GM21423 (cell line): ENCODE data around the gene TMEM88.
"Not testable (repeated sequence)": the region's sequence is repeated elsewhere in the genome, so short reads cannot be mapped to it uniquely, and the experiment has no call there.

ENCODE experiments used
- ATAC-seq: cut with Tn5 transposase; IDR thresholded peaks from one replicate; pipeline ENCODE4 v1.9.1; 2021; ENCODE audit warnings: mild to moderate bottlenecking, moderate library complexity; ENCODE audit not compliant: unreplicated experiment

The TMEM88 gene, protein sequence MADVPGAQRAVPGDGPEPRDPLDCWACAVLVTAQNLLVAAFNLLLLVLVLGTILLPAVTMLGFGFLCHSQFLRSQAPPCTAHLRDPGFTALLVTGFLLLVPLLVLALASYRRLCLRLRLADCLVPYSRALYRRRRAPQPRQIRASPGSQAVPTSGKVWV

DNA sequence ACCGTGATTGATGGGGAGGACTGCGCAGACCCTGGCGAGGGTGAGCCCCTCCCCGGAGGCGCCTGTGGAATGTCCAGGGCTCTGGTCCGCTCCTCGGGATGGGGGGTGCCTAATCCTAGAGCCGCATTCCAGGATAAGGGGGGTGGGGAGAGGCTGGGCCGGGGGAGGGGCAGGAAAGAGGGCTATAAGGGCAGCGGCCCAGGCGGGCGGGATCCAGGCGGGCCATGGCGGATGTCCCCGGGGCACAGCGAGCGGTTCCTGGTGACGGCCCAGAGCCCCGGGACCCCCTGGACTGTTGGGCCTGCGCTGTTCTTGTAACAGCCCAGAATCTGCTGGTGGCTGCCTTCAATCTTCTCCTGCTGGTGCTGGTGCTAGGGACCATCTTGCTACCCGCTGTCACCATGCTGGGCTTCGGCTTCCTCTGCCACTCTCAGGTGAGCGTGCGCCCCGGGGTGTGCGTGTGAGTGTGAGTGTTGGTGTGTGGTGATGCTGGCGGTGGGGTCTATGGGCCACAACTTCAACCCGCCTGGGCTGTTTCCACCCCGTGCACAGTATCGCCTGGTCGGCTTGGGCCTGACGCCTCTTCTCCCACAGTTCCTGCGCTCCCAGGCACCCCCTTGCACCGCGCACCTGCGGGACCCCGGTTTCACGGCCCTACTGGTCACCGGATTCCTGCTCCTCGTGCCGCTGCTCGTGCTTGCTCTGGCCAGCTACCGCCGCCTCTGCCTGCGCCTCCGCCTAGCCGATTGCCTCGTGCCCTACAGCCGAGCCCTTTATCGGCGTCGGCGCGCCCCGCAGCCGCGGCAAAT lies at the start of gene TMEM88:
Gene TMEM88, plus strand, starts transcription at position 216 of the 809 bp plus-strand sequence. Its CDS starts 9 bp downstream, at position 225.
- ATAC-seq, result no peak

DNA sequence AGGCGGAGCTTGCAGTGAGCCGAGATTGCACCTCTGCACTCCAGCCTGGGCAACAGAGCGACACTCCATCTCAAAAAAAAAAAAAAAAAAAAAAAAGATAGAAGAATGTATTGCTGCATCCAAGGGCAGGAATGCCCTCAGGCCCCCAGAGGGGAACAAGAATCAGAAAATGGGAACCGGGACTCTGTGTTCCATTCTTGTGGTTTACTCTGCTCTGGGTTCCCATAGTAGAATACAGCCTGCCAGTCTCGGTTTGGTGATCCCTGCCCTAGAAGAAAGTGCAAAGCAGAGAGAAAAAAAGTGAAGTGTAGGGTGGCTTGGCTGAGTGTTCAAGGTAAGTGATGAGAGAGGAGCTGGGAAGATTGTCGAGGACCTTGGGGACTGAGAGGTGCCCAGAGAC lies 48.3 kb upstream of the TMEM88 start:
- no peak for ATAC-seq

DNA sequence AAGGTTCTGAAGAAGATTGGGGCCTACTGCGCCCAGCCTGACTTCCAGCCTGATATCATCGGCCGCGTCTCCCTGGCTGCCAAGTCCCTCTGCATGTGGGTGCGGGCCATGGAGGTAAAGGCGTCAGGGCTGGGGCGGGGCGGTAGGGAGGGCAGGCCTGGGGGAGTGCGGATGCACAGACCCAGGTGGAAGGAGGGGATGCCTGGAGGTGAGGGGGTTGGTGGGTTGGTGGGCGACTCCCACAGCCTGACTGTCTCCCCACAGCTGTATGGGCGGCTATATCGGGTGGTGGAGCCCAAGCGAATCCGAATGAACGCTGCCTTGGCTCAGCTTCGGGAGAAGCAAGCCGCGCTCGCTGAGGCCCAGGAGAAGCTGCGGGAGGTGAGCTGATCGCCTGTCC lies 47.7 kb upstream of the TMEM88 start:
- no peak for ATAC-seq

DNA sequence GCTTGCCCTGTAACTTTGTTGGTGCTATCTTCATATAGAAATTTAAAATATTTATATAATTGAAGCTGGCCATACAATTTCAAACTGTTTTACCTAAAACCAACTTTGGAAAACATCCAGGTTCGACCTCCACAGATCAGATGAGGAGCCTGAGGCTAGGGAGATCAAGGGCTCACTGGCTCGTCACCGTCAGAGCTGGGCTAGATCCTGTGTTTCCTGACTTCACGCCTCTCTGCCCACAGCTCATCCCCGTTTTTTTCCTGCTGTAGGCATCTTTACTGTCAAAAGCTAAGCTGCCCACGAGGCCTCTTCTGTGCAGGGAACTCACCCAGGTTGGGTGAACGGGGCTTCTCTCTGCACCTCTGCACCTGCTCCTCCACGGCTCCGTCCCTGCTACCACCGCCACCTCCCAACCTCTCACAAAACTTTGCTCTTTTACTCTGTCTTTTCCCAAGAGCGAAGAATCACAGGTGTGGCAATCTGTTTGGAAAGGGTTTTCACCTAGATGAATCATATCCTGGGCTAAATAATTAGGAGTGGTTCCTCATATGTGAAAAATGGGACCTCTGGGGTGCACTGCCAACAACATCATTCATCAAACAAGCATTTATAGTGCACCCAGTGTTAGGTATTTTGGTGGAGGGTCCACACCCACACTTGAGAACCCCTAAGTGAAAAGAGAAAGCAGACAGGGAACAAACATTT lies 45.6 kb upstream of the TMEM88 start:
- ATAC-seq, result no peak

DNA sequence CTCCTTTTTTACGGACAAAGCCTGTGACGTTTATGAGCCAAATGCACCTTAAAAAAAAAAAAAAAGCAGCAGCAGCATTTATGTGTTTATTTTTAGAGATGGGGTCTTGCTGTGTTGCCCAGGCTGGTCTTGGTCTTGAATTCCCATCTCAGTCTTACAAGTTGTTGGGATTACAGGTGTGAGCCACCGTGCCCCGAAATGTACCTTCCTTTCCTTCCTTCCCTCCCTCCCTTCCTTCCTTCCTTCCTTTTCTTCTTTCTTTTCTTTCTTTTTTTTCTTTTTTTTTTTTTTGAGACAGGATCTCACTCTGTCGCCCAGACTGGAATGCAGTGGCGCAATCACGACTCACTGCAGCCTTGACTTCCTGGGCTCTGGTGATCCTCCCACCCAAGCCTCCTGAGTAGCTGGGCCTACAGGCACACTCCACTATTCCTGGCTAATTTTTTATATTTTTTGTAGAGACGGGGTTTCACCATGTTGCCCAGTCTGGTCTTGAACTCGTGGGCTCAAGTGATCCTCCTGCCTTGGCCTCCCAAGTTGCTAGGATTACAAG lies 45.0 kb upstream of the TMEM88 start:
- ATAC-seq, result not testable (repeated sequence)

DNA sequence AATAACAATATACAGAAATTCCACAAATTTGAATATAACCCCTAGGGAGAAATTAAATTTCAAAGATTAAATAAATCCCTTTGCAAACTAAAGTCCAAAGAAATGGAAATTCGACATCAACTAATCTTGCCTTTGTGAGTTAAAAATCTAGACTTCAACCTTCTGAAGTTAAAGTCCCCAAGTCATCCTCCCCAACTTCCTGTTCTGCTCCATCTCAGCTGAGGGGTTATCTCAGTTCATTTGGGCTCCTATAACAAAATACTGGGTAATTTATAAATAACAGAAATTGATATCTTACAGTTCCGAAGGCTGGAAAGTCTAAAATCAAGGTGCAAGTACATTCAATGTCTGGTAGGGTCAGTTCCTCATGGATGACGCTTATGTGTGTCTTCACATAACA lies 43.6 kb upstream of the TMEM88 start:
- ATAC-seq, result no peak

DNA sequence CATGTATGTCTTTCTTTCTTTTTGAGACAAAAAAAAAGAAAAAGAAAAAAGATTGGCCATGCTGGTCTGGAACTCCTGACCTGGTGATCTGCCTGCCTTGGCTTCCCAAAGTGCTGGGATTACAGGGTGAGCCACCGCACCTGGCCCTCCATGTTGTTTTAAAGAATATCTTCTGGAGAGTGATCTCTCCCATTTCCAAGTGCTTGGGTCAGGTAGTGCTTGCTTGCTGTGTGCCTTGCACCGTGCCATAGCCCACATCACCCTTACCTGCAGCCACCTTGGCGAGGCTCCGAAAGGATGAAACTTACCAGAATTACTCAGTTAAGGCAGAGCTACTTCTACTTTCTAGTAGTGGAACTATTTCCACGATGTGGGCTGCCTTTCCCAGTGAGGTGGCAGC lies 39.9 kb upstream of the TMEM88 start:
- no peak for ATAC-seq

DNA sequence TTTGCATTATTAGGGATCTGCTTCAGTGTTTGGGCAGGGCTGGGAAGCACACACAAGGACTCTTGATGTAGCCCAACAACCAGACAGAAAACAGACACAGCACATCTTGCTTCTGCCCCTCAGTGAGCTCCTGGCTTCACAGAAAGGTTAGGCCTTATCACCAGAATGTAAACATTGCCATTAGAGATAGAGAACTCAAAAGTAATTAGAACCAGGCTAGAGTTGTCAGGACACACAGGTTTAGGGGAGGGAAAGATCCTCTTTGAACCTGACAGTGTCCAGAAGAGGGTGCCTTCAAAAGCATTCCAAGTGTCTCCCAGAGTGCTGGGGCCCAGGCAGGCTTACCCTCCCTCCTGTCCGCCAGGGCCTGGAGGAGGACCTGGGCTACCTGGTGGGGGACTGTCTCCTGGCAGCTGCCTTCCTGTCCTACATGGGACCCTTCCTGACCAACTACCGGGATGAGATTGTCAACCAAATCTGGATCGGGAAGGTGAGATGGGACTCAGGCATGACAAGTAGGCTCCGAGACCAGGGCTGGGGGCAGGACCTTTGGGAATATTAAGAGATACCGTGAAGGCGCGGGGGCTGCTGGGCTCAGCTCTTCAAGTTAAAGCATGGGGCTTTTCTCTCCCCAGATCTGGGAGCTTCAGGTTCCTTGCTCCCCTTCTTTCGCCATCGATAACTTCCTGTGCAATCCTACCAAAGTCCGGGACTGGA lies 37.8 kb upstream of the TMEM88 start:
- no peak for ATAC-seq

DNA sequence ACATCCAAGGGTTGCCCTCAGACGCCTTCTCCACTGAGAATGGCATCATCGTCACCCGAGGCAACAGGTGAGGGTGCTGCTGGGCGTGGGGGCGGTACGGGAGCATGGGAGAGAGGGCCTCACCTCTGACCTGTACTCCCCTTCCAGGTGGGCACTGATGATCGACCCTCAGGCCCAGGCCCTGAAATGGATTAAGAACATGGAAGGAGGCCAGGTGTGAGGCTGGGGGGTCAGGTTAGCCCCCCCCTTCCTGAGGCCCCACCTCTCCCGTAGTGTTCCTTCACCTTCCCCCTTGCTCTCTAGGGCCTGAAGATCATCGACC lies 37.3 kb upstream of the TMEM88 start:
- no peak for ATAC-seq

DNA sequence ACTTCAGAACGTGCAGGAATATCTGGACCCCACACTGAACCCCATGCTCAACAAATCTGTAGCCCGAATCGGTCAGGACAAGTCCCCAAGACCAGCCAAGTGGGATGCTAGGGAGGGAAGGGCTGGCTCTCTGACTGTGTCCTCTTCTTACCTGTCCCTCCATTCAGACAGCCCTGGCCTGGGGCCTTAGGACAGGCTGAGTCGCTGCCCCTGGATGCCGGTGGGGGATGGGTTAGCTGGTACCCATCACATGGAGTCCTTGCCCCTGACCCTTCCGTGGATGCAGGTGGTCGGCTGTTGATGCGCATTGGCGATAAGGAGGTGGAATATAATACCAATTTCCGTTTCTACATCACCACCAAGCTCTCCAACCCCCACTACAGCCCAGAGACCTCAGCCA lies 36.8 kb upstream of the TMEM88 start:
- ATAC-seq, result no peak

DNA sequence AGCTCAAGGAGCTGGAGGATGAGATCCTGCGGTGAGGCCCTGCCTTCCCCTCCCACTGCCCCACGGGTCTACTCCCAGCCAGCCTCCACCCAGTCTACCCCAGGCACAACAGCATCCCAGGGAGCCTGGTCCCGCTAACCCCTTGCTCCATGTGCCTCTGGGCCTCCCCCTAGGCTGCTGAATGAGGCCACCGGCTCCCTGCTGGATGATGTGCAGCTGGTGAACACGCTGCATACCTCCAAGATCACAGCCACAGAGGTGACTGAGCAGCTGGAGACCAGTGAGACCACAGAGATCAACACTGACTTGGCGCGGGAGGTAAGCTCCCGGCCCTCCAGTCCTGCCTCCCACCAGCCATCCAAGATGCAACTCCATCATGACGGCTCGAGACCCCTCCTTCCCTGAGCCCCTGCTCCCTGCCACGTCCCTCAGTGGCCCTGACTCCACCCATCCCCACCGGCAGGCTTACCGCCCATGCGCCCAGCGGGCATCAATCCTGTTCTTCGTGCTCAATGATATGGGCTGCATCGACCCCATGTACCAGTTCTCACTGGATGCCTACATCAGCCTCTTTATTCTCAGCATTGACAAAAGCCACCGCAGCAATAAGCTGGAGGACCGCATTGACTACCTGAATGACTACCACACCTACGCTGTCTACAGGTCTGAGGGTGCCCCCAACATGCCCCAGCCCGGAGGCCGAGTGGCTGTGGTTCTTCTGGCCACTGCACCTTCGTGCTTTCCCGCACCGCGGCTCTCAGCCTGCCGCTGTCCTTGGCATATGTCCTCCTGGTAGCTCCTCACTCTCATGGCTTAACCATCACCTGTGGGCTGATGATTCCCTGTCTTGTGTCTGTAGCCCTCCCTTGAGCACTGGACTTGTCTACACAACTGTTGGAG lies 35.9 kb upstream of the TMEM88 start:
- ATAC-seq, result no peak

DNA sequence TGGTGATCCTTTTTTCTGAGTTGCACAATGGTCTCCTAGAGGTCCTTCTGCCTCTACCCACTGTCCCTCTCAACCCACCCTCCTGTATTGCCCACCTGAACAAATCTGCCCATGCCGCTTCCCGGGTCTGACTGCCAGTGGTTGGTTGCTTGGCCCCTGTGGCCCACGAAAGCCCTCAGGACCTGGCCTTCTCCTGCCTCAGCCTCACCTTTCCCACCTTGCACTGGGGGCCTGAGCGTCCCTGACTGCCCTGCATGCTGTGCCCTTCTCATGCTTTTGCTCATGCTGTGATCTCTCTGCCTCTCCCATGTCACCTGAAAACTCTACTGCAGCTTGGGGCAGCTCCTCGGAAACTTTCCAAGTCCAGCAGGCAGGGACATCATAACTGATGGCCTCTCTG lies 34.6 kb upstream of the TMEM88 start:
- ATAC-seq, result no peak

DNA sequence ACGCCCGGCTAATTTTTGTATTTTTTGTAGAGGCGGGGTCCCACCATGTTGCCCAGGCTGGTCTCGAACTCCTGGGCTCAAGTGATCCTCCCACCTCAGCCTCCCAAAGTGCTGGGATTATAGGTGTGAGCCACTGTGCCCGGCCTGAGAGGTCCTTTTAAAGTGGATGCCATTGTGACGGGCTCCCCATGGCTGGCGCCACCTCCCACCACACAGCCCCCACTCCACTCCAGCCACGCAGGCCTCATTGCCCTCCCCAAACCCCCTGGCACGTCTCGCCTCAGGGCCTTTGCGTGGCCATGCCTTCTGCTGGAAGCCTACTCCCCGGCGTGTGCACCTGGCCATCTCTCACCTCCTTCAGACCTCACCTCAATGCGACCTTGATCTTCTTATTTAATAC lies 32.7 kb upstream of the TMEM88 start:
- no peak for ATAC-seq

DNA sequence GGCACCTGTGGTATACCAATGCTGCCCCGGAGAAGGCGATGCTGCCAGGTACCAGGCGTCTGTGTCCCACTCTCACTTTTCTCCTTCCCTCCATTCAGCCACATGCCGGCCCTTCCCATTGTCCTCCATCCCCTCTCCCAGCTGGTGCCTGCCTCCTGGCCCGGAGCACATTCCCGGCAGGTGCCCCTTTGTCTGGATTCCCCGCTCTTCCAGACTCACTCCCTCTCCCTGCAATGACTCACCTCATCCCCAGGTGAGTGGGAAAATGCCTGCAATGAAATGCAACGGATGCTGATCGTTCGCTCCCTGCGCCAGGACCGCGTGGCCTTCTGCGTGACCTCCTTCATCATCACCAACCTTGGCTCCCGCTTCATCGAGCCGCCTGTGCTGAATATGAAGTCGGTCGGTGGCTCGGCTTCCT lies 31.3 kb upstream of the TMEM88 start:
- ATAC-seq, result no peak

DNA sequence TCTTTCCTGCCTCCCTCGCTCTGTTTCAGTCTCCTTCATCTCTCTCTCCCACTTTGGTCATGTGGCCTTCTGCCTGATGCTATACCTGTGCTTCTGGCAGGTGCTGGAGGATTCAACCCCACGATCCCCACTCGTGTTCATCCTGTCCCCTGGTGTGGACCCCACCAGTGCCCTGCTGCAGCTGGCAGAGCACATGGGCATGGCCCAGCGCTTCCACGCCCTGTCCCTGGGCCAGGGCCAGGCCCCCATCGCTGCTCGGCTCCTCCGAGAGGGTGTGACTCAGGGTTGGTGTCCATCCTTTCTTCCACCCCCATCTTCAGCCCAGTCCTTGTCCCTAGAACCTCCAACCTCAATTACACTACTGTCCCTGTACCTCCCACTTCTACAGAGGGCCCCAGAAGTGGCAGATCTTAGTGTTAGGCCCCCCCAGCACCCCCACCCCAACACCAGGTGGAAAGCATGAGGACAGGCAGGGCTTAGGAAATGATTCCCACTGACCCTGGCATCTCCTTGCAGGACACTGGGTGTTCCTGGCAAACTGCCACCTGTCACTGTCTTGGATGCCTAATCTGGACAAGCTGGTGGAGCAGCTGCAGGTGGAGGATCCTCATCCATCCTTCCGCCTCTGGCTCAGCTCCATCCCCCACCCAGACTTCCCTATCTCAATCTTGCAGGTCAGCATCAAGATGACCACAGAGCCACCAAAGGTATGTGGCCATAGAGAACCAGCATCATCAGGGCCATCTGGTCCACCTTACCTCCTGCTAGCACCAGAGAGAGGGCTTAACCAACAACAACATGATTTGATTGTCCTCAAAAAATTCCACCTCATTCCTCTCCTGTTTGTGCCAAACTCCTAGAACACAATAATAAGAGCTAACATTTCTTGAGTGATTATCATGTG lies 30.6 kb upstream of the TMEM88 start:
- no peak for ATAC-seq

DNA sequence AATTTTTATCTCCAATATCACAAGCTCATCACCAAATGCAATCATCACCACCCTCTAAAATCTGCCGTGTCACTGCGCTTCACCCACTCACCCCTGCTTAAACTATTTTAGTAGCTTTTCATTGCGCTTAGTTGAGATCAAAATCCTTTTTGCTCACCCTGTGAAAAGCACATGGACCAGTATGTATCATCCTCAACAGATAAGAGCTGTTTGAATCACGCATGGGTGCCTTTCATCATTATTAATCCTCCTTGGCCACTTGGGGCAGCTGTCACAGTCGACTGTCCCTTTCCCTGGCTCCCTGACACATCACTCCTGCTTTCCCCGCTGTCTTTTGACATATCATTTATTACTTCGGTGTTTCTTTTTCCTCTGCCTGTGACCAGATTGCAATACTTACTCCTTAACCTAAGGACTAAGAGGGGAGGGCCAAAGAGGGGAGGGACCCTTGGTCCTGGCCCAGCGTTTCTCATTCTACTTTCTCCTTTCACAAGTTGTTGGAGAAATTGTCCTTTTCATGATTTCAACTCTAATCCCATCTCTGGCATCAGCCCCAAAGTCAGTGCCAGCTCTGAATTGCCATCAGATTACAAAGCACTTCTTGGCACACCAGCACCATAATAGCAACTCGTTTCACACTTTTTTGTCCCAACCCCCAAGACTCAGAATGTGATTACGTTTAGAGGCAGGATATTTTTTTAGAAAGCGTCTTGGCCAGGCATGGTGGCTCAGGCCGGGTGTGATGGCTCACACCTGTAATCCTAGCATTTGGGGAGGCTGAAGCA lies 29.5 kb upstream of the TMEM88 start:
- no peak for ATAC-seq

DNA sequence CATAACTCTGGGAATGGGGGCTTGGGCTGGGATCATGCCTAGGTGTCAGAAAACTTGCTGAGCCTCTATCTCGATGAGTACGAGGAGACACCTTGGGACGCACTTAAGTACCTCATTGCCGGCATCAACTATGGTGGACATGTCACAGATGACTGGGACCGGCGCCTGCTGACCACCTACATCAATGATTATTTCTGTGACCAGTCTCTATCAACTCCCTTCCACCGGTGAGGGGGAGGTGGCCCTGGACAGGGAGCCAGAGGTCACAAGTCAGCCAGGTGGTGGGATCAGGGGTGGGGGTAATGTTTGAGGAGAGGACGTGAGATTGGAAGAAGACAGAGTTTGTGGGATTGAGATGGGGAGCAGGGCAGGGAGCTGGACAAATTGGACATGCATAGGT lies 24.2 kb upstream of the TMEM88 start:
- ATAC-seq, result no peak

DNA sequence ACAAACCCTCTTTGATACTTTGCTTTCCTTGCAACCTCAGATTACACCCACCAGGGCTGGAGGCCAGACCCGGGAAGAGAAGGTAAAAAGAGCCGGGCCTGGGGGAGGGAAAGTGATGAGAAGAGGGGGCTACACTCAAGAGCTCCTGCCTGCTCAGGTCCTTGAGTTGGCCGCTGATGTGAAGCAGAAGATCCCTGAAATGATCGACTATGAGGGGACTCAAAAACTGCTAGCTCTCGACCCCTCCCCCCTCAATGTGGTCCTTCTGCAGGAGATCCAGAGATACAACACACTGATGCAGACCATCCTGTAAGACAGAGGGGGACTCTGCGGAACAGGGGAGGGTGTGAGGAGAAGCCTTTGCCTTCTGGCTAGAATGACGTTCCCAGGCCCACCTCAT lies 23.6 kb upstream of the TMEM88 start:
- no peak for ATAC-seq
